HL-60 (cell line): ENCODE data around the gene SYT5.

Experiments
- CTCF ChIP-seq: IDR thresholded peaks from one replicate; pipeline ENCODE4 v1.5.1; 2011; ENCODE audit warnings: low read length, control low read depth, inconsistent platforms; ENCODE audit not compliant: insufficient read depth
- POLR2AphosphoS5 ChIP-seq: IDR thresholded peaks from 2 replicates; pipeline ENCODE4 v1.6.1; 2012; ENCODE audit warnings: low read depth
- REST ChIP-seq: IDR thresholded peaks from 2 replicates; pipeline ENCODE4 v1.6.1; 2012; ENCODE audit warnings: low read depth; ENCODE audit not compliant: insufficient replicate concordance
- SPI1 ChIP-seq: IDR thresholded peaks from 2 replicates; pipeline ENCODE4 v1.6.1; 2012; ENCODE audit warnings: low read depth, mild to moderate bottlenecking, borderline replicate concordance

GRCh38 chr19:55171440-55171839 lies 8.6 kb downstream of the SYT5 start:
- TF ChIP-seq CTCF (no peak), POLR2AphosphoS5 (no peak), REST (no peak), SPI1 (no peak)
